Liver (tissue), 9 donors: ENCODE measurements around the gene MTURN. TPM values are rescaled to one million over a fixed set of nuclear protein-coding genes. Genes with fewer than 3 reads are reported as not detected.

ENCODE experiments used
- DNase-seq: peaks from one replicate; pipeline ENCODE4 v3.0.0-alpha.2; 2017; ENCODE audit warnings: low spot score
- H3K27ac ChIP-seq, 2 donors: one replicate each; pipeline ENCODE4 v1.7.0; 2013; ENCODE audit warnings: inconsistent platforms in 2 of 2, low read length in 2 of 2, control low read depth in 1 of 2, low read depth in 1 of 2, mild to moderate bottlenecking in 1 of 2
- H3K27me3 ChIP-seq, 4 donors: one replicate each; pipeline versions ENCODE4 v1.6.1 to v1.7.0; 2013; ENCODE audit warnings: low read length in 3 of 4, inconsistent platforms in 1 of 4, mild to moderate bottlenecking in 1 of 4, moderate library complexity in 1 of 4; ENCODE audit not compliant: control insufficient read depth in 4 of 4, insufficient read depth in 4 of 4
- H3K36me3 ChIP-seq, 4 donors: one replicate each; pipeline versions ENCODE4 v1.6.1 to v1.7.0; 2013; ENCODE audit warnings: low read length in 3 of 4, mild to moderate bottlenecking in 3 of 4, low read depth in 1 of 4, moderate library complexity in 1 of 4; ENCODE audit not compliant: control insufficient read depth in 4 of 4, insufficient read depth in 3 of 4
- H3K4me1 ChIP-seq, 4 donors: one replicate each; pipeline versions ENCODE4 v1.6.1 to v1.7.0; 2013; ENCODE audit warnings: low read length in 3 of 4, mild to moderate bottlenecking in 3 of 4, moderate library complexity in 1 of 4; ENCODE audit not compliant: control insufficient read depth in 4 of 4, insufficient read depth in 4 of 4
- H3K4me3 ChIP-seq, 3 donors: one replicate each; pipeline versions ENCODE4 v1.6.1 to v1.7.0; 2013; ENCODE audit warnings: low read length in 3 of 3, control low read depth in 1 of 3, low read depth in 1 of 3, mild to moderate bottlenecking in 1 of 3
- H3K9ac ChIP-seq, 2 donors: one replicate each; pipeline ENCODE4 v1.7.0; 2013; ENCODE audit warnings: low read length in 2 of 2, mild to moderate bottlenecking in 2 of 2, moderate library complexity in 2 of 2, control low read depth in 1 of 2, low read depth in 1 of 2
- H3K9me3 ChIP-seq, 4 donors: one replicate each; pipeline versions ENCODE4 v1.6.1 to v1.7.0; 2013; ENCODE audit warnings: low read length in 3 of 4; ENCODE audit not compliant: control insufficient read depth in 4 of 4
- EGR1 ChIP-seq, 2 donors: IDR thresholded peaks; 2 replicates each; pipeline ENCODE4 v1.6.1; 2016 to 2018; ENCODE audit warnings: antibody characterized with exemption in 2 of 2, low read depth in 2 of 2
- FOXA1 ChIP-seq: IDR thresholded peaks from 2 replicates; pipeline ENCODE4 v1.6.1; 2016; ENCODE audit warnings: antibody characterized with exemption
- FOXA2 ChIP-seq: IDR thresholded peaks from 2 replicates; pipeline ENCODE4 v1.6.1; 2016; ENCODE audit warnings: antibody characterized with exemption
- HNF4A ChIP-seq, 2 donors: conservative IDR thresholded peaks; 2 replicates each; pipeline ENCODE4 v1.6.1; 2016; ENCODE audit warnings: antibody characterized with exemption in 2 of 2, mild to moderate bottlenecking in 2 of 2
- HNF4G ChIP-seq: IDR thresholded peaks from 2 replicates; pipeline ENCODE4 v1.6.1; 2016; ENCODE audit warnings: antibody characterized with exemption
- JUND ChIP-seq, 2 donors: IDR thresholded peaks; 2 replicates each; pipeline ENCODE4 v1.6.1; 2016; ENCODE audit warnings: antibody characterized with exemption in 2 of 2
- NR2F2 ChIP-seq: IDR thresholded peaks from 2 replicates; pipeline ENCODE4 v1.6.1; 2016; ENCODE audit warnings: antibody characterized with exemption
- SP1 ChIP-seq: IDR thresholded peaks from 2 replicates; pipeline ENCODE4 v1.6.1; 2018; ENCODE audit warnings: antibody characterized with exemption, mild to moderate bottlenecking
- WGBS: extraction: QIAGEN DNeasy Blood & Tissue Kit; methylation state at CpG from one replicate; pipeline ENCODE4 v1.1.7; 2013; 5-methylcytosine and 5-hydroxymethylcytosine counted together
- polyA plus RNA-seq, 2 donors: library from polyadenylated mRNA; stranded (reverse) in 1 of 2; unstranded in 1 of 2; fragments of 200-250 nt in 1 of 2; fragments of >200 nt in 1 of 2; fragmentation: Nextera tagmentation in 1 of 2; extraction: Ambion mirVana in 1 of 2; gene quantifications; one replicate each; pipeline versions ENCODE4 v1.2.1 to v1.2.3, GENCODE V29; 2013 to 2015
- total RNA-seq, 2 donors: library from RNA; depleted of rRNA; stranded (reverse); fragments of >200 nt; gene quantifications; one replicate each; pipeline ENCODE4 v1.2.3, GENCODE V29; 2014
- TF ChIP-seq, protein P1 (sequence below): IDR thresholded peaks from 2 replicates; pipeline ENCODE4 v1.6.1; 2016; ENCODE audit warnings: antibody characterized with exemption
- TF ChIP-seq, protein P2 (sequence below): IDR thresholded peaks from 2 replicates; pipeline ENCODE4 v1.6.1; 2016; ENCODE audit warnings: antibody characterized with exemption, mild to moderate bottlenecking
- TF ChIP-seq, protein P3 (sequence below): IDR thresholded peaks from 2 replicates; pipeline ENCODE4 v1.6.1; 2016; ENCODE audit warnings: antibody characterized with exemption
- TF ChIP-seq, protein P4 (sequence below): fragments of 150-350 bp; IDR thresholded peaks from 2 replicates; pipeline ENCODE4 v1.5.1; 2017; ENCODE audit warnings: improper control_type of control experiment, low read depth, low read length; ENCODE audit not compliant: missing input control
- donor health status: healthy.
- donor health status: healthy.
- donor health status: healthy.
- donor health status: healthy.
- donor health status: healthy.

Gene MTURN
- total and polyA plus RNA-seq, 4 donors: 2.4 to 14.4 (median 6.1) TPM

DNA sequence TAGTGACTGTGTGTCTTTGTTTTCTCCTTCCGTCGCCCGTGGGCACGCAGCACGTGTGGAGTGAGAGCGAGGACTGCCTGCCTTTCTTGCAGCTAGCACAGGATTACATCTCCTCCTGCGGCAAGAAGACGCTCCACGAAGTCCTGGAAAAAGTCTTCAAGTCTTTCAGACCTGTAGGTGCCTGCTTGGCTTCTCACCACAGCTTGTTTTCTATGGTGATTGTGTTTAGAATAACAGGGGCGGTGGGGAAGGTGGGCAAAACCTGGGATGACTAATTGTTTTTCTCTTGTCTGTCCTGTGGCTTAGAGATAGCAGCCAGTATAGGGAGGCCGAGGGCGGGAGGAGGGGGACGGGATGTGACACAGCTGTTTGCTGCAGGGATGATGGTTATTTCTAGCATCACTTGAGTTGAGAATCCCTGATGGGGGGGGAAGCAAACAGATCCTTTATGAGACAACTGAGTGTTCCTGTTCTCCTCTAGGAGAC lies 11.4 kb downstream of the MTURN start:
- Histone ChIP-seq H3K36me3 (no peaks in the 10 kb centered on the region), H3K9ac (no peak overlapping the region), H3K27ac (no peak overlapping the region), H3K4me1 (no peaks in the 10 kb centered on the region), H3K4me3 (no peak overlapping the region), H3K9me3 (no peaks in the 10 kb centered on the region), H3K27me3 (no peaks in the 10 kb centered on the region)
- DNase-seq: peak; percentile 63
- no peak for TF ChIP-seq HNF4A (conservative IDR thresholded peaks at IDR 0.05)
- TF ChIP-seq, protein P1, sequence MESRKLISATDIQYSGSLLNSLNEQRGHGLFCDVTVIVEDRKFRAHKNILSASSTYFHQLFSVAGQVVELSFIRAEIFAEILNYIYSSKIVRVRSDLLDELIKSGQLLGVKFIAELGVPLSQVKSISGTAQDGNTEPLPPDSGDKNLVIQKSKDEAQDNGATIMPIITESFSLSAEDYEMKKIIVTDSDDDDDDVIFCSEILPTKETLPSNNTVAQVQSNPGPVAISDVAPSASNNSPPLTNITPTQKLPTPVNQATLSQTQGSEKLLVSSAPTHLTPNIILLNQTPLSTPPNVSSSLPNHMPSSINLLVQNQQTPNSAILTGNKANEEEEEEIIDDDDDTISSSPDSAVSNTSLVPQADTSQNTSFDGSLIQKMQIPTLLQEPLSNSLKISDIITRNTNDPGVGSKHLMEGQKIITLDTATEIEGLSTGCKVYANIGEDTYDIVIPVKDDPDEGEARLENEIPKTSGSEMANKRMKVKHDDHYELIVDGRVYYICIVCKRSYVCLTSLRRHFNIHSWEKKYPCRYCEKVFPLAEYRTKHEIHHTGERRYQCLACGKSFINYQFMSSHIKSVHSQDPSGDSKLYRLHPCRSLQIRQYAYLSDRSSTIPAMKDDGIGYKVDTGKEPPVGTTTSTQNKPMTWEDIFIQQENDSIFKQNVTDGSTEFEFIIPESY: no peak
- TF ChIP-seq NR2F2: no peak
- no peak for TF ChIP-seq HNF4G
- TF ChIP-seq JUND (IDR thresholded peaks at IDR 0.05): no peak
- TF ChIP-seq, protein P2, sequence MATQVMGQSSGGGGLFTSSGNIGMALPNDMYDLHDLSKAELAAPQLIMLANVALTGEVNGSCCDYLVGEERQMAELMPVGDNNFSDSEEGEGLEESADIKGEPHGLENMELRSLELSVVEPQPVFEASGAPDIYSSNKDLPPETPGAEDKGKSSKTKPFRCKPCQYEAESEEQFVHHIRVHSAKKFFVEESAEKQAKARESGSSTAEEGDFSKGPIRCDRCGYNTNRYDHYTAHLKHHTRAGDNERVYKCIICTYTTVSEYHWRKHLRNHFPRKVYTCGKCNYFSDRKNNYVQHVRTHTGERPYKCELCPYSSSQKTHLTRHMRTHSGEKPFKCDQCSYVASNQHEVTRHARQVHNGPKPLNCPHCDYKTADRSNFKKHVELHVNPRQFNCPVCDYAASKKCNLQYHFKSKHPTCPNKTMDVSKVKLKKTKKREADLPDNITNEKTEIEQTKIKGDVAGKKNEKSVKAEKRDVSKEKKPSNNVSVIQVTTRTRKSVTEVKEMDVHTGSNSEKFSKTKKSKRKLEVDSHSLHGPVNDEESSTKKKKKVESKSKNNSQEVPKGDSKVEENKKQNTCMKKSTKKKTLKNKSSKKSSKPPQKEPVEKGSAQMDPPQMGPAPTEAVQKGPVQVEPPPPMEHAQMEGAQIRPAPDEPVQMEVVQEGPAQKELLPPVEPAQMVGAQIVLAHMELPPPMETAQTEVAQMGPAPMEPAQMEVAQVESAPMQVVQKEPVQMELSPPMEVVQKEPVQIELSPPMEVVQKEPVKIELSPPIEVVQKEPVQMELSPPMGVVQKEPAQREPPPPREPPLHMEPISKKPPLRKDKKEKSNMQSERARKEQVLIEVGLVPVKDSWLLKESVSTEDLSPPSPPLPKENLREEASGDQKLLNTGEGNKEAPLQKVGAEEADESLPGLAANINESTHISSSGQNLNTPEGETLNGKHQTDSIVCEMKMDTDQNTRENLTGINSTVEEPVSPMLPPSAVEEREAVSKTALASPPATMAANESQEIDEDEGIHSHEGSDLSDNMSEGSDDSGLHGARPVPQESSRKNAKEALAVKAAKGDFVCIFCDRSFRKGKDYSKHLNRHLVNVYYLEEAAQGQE: no peak
- TF ChIP-seq, protein P3, sequence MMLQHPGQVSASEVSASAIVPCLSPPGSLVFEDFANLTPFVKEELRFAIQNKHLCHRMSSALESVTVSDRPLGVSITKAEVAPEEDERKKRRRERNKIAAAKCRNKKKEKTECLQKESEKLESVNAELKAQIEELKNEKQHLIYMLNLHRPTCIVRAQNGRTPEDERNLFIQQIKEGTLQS: no peak
- WGBS: 90% methylated on average over 13 of the region's 13 CpGs

DNA sequence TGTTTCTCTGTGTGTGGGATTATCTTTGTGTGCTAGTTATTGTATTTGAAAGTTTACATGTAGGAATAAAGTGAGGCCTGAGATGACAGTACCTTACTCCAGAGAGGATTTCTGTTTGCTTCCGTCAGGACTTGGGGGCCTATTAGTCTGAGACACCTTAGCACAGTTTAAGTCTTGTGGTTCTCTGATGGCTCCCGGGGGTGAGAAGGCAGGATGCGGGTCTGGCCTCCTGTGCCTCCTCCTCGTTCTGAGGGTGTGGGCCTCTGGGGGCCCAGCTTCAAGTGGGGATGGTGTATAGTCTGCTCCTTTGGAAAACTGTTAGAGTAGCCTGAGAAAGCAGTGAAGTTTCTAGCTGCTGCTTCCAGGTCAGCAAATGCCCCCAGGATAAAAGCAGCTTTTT lies 12.4 kb downstream of the MTURN start:
- DNase-seq: no peak
- H3K36me3 ChIP-seq: no peaks in the 10 kb centered on the region
- 85% methylated on average over 4 of the region's 4 CpGs for WGBS
- H3K4me3 ChIP-seq: no peak overlapping the region
- H3K27me3 ChIP-seq: no peaks in the 10 kb centered on the region
- H3K9me3 ChIP-seq: no peaks in the 10 kb centered on the region
- TF ChIP-seq HNF4G (no peak), FOXA1 (no peak), EGR1 (IDR thresholded peaks at IDR 0.05; ENCODE audit: low read depth in 2 of 2) (no peak), SP1 (no peak), FOXA2 (no peak)
- TF ChIP-seq, protein P3: no peak
- TF ChIP-seq, protein P4, sequence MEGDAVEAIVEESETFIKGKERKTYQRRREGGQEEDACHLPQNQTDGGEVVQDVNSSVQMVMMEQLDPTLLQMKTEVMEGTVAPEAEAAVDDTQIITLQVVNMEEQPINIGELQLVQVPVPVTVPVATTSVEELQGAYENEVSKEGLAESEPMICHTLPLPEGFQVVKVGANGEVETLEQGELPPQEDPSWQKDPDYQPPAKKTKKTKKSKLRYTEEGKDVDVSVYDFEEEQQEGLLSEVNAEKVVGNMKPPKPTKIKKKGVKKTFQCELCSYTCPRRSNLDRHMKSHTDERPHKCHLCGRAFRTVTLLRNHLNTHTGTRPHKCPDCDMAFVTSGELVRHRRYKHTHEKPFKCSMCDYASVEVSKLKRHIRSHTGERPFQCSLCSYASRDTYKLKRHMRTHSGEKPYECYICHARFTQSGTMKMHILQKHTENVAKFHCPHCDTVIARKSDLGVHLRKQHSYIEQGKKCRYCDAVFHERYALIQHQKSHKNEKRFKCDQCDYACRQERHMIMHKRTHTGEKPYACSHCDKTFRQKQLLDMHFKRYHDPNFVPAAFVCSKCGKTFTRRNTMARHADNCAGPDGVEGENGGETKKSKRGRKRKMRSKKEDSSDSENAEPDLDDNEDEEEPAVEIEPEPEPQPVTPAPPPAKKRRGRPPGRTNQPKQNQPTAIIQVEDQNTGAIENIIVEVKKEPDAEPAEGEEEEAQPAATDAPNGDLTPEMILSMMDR: no peak
- H3K9ac ChIP-seq: no peak overlapping the region
- no peaks in the 10 kb centered on the region for H3K4me1 ChIP-seq
- H3K27ac ChIP-seq: no peak overlapping the region
